Measurements from ENCODE around the gene AXIN1.
A peak's percentile ranks its signal among the peaks of the same experiment; 100 is the strongest.

Gene AXIN1

GRCh38 chr16:352547-353403 is at the start of gene AXIN1:
TSS of gene AXIN1 (minus strand) at chr16:352723. CDS start at chr16:347025, 5,698 bp downstream.
- peak; percentile 99 for DNase-seq

- peak; percentile 97 for DNase-seq
Measured at GRCh38 chr16:401468-402348, 49.2 kb upstream of the AXIN1 start, which contains the start of gene DECR2. TSS of gene DECR2 (plus strand) at chr16:401885. CDS start at chr16:401964, 79 bp downstream.

GRCh38 chr16:400061-400591 is 47.6 kb upstream of the AXIN1 start:
- DNase-seq = peak; percentile 50

GRCh38 chr16:399340-400019 is 47.0 kb upstream of the AXIN1 start:
- DNase-seq = peak; percentile 89

GRCh38 chr16:398561-399339 is 46.2 kb upstream of the AXIN1 start:
- peak; percentile 44 for DNase-seq

GRCh38 chr16:397736-398332 is 45.3 kb upstream of the AXIN1 start:
- DNase-seq = peak; percentile 91

GRCh38 chr16:397135-397661 is 44.7 kb upstream of the AXIN1 start, which contains the start of gene NME4:
TSS of gene NME4 (plus strand) at chr16:397199. CDS start at chr16:397223, 24 bp downstream.
- peak; percentile 70 for DNase-seq

- DNase-seq = peak; percentile 93
Measured at GRCh38 chr16:396605-397004, 44.1 kb upstream of the AXIN1 start.

GRCh38 chr16:396199-396598 is 43.7 kb upstream of the AXIN1 start:
- peak; percentile 44 for DNase-seq

GRCh38 chr16:392450-393030 is 40.0 kb upstream of the AXIN1 start:
- peak; percentile 78 for DNase-seq

GRCh38 chr16:391885-392335 is 39.4 kb upstream of the AXIN1 start:
- DNase-seq = peak; percentile 90

- DNase-seq = no peak
Measured at GRCh38 chr16:389352-389751, 36.8 kb upstream of the AXIN1 start.

- DNase-seq = peak; percentile 51
Measured at GRCh38 chr16:387761-388666, 35.5 kb upstream of the AXIN1 start.

GRCh38 chr16:386641-387156 is 34.2 kb upstream of the AXIN1 start:
- peak; percentile 60 for DNase-seq

GRCh38 chr16:383326-384051 is 31.0 kb upstream of the AXIN1 start:
- DNase-seq = peak; percentile 54

GRCh38 chr16:381789-382717 is 29.5 kb upstream of the AXIN1 start, which contains the start of gene PGAP6:
TSS of gene PGAP6 (minus strand) at chr16:381978. CDS start at chr16:381821, 157 bp downstream.
- peak; percentile 86 for DNase-seq
